ENCODE measurements around the gene SCRN2. TPM values are rescaled to one million over a fixed set of nuclear protein-coding genes. Genes with fewer than 3 reads are reported as not detected.

Gene SCRN2
- total and polyA plus RNA-seq, 2 of the 13 experiments (the other 11 are each of a cell fraction or from before 2014, with no cell fraction given) = 21.7 to 29.5 TPM

- TF ChIP-seq RORA (CRISPR knock-in tag; IDR thresholded peaks at IDR 0.05) = no peak
- TF ChIP-seq, protein P1, sequence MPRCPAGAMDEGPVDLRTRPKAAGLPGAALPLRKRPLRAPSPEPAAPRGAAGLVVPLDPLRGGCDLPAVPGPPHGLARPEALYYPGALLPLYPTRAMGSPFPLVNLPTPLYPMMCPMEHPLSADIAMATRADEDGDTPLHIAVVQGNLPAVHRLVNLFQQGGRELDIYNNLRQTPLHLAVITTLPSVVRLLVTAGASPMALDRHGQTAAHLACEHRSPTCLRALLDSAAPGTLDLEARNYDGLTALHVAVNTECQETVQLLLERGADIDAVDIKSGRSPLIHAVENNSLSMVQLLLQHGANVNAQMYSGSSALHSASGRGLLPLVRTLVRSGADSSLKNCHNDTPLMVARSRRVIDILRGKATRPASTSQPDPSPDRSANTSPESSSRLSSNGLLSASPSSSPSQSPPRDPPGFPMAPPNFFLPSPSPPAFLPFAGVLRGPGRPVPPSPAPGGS (CRISPR knock-in tag; IDR thresholded peaks at IDR 0.05) = peak; percentile 75
- 0 out of 2 replicates have a peak, but pooled peaks have one; percentile 38 for TF ChIP-seq ZNF563 (CRISPR knock-in tag; IDR thresholded peaks at IDR 0.05)
- TF ChIP-seq ZNF354B (CRISPR knock-in tag; IDR thresholded peaks at IDR 0.05) = no peak
- no peak for TF ChIP-seq ZNF256 (CRISPR knock-in tag; conservative IDR thresholded peaks at IDR 0.05)
- TF ChIP-seq KLF12 (CRISPR knock-in tag; IDR thresholded peaks at IDR 0.05; ENCODE audit: borderline replicate concordance) = peak; percentile 64; the same call in 1 of the 2 replicates
- peak; percentile 41; the same call in 1 of the 2 replicates for TF ChIP-seq SP5 (CRISPR knock-in tag; IDR thresholded peaks at IDR 0.05; ENCODE audit: borderline replicate concordance, low read depth)
- no peak for TF ChIP-seq RAD51 (IDR thresholded peaks at IDR 0.05; ENCODE audit: borderline replicate concordance)
- peak; percentile 73; the same call in 1 of the 2 replicates for TF ChIP-seq ZHX2 (IDR thresholded peaks at IDR 0.05; ENCODE audit: low read depth)
- TF ChIP-seq ZHX2 (CRISPR knock-in tag; IDR thresholded peaks at IDR 0.05; ENCODE audit: borderline replicate concordance) = no peak
- TF ChIP-seq KDM4B (CRISPR knock-in tag; IDR thresholded peaks at IDR 0.05) = peak; percentile 62
- TF ChIP-seq DZIP1 (CRISPR knock-in tag; IDR thresholded peaks at IDR 0.05) = 0 out of 2 replicates have a peak, but pooled peaks have one; percentile 32
- peak; percentile 60; the same call in 1 of the 2 replicates for TF ChIP-seq ZNF782 (CRISPR knock-in tag; IDR thresholded peaks at IDR 0.05; ENCODE audit: borderline replicate concordance)
- TF ChIP-seq SP140L (CRISPR knock-in tag; IDR thresholded peaks at IDR 0.05; ENCODE audit: borderline replicate concordance) = peak; percentile 89
- peak; percentile 95 for TF ChIP-seq ELF3 (CRISPR knock-in tag; IDR thresholded peaks at IDR 0.05)
- TF ChIP-seq NFKB2 (CRISPR knock-in tag; IDR thresholded peaks at IDR 0.05; ENCODE audit: borderline replicate concordance) = peak; percentile 89; the same call in 1 of the 2 replicates
- TF ChIP-seq SIN3A (IDR thresholded peaks at IDR 0.05; ENCODE audit: borderline replicate concordance, low read depth, low read length) = peak; percentile 97; the same call in 1 of the 2 replicates
- no peak; the same call in 1 of the 2 replicates for TF ChIP-seq MEF2D (CRISPR knock-in tag; IDR thresholded peaks at IDR 0.05)
- no peak for TF ChIP-seq ZBTB21 (CRISPR knock-in tag; IDR thresholded peaks at IDR 0.05)
- peak; percentile 94 for TF ChIP-seq HOXA3 (CRISPR knock-in tag; IDR thresholded peaks at IDR 0.05)
Measured at GRCh38 chr17:47831003-47831933, 9.8 kb downstream of the SCRN2 start, which contains the start of the genes LRRC46 and MRPL10 (continued).

All from HepG2 (cell line).